ENCODE measurements around the gene SGCE. TPM values are rescaled to one million over a fixed set of nuclear protein-coding genes. Genes with fewer than 3 reads are reported as not detected.

The SGCE gene
- total and polyA plus RNA-seq, 10 of the 15 experiments (the other 5 are each of a cell fraction or from before 2014, with no cell fraction given) = 30.5 to 80.1 (median 49.2) TPM

- no peak overlapping the region for H2AFZ ChIP-seq (ENCODE audit: control insufficient read depth, low read depth, low read length)
- intact Hi-C loops (cut with micrococcal nuclease; ENCODE audit: unreplicated experiment) (no loop called here), in situ Hi-C loops (cut with MboI) (no loop called here)
- CTCF ChIA-PET = no interaction called here
- FAIRE-seq (no peak), DNase-seq (ENCODE audit: low read depth, low spot score) (no peak), ATAC-seq (no peak)
- no peaks in the 10 kb centered on the region for H3K27me3 ChIP-seq (replicated peaks in 1 of 2; ENCODE audit: control insufficient read depth in 2 of 2, insufficient read depth in 2 of 2, low read length in 1 of 2)
- no peaks in the 10 kb centered on the region; the same call in 2 of the 3 replicates for H3K9me3 ChIP-seq (replicated peaks; ENCODE audit: control insufficient read depth, insufficient read depth, low read length)
- RAD21 ChIA-PET (ENCODE audit: unreplicated experiment) = no interaction called here
- no TSS peak for BruUV-seq (replicated peaks)
- H3K27ac ChIP-seq (ENCODE audit: control insufficient read depth, insufficient read depth) = no peak overlapping the region
- H3K4me1 ChIP-seq (ENCODE audit: control insufficient read depth, insufficient read depth, low read length) = no peaks in the 10 kb centered on the region
- H3K9ac ChIP-seq (ENCODE audit: control insufficient read depth, insufficient read depth, low read length) = no peak overlapping the region
- TF ChIP-seq ZSCAN29 (IDR thresholded peaks at IDR 0.05) (no peak), E4F1 (IDR thresholded peaks at IDR 0.05; ENCODE audit: borderline replicate concordance, partially characterized antibody) (no peak), EZH2 (IDR thresholded peaks at IDR 0.05; ENCODE audit: borderline replicate concordance, control insufficient read depth, low read depth, low read length) (no peak), BMI1 (IDR thresholded peaks at IDR 0.05; ENCODE audit: borderline replicate concordance) (no peak), JUNB (IDR thresholded peaks at IDR 0.05) (no peak), GATAD2B (conservative IDR thresholded peaks at IDR 0.05; ENCODE audit: low read depth) (no peak), MEF2A (IDR thresholded peaks at IDR 0.05; ENCODE audit: insufficient read depth, low read depth, low read length) (no peak), HCFC1 (IDR thresholded peaks at IDR 0.05; ENCODE audit: low read length) (no peak), CHD1 (IDR thresholded peaks at IDR 0.05; ENCODE audit: low read depth, low read length) (no peak), SMARCA5 (IDR thresholded peaks at IDR 0.05) (no peak), SPI1 (IDR thresholded peaks at IDR 0.05; ENCODE audit: borderline replicate concordance, insufficient read depth, low read depth, low read length) (no peak), ZNF687 (IDR thresholded peaks at IDR 0.05) (no peak), CBX5 (IDR thresholded peaks at IDR 0.05; ENCODE audit: low read depth) (no peak), HSF1 (IDR thresholded peaks at IDR 0.05; ENCODE audit: low read depth, low read length) (no peak), STAT3 (IDR thresholded peaks at IDR 0.05; ENCODE audit: low read depth, low read length) (no peak)
- 90% methylated on average over 1 of the region's 1 CpG for WGBS (ENCODE audit: insufficient coverage, insufficient replicate concordance, low lambda C conversion rate, missing lambda C conversion rate)
- no peaks in the 10 kb centered on the region for H3K79me2 ChIP-seq (ENCODE audit: control insufficient read depth, insufficient read depth, low read length)
- POLR2A ChIA-PET = no interaction called here
- H3K36me3 ChIP-seq (ENCODE audit: control insufficient read depth in 2 of 2, insufficient read depth in 2 of 2, low read length in 1 of 2) = no peaks in the 10 kb centered on the region
- H4K20me1 ChIP-seq (ENCODE audit: control insufficient read depth, insufficient read depth) = no peaks in the 10 kb centered on the region
- no peak overlapping the region for H3K4me3 ChIP-seq
- SMC1A ChIA-PET (ENCODE audit: uncharacterized antibody, unreplicated experiment) = no interaction called here
- H3K4me2 ChIP-seq (ENCODE audit: control insufficient read depth, insufficient read depth) = no peak overlapping the region
These were observed 53.8 kb downstream of the SGCE start for GRCh38 chr7:94602181-94602580.

All from GM12878 (cell line).